ENCODE results near the gene HK1. TPM values are rescaled to one million over a fixed set of nuclear protein-coding genes. Genes with fewer than 3 reads are reported as not detected.

HK1 gene
- total and polyA plus RNA-seq, 12 donors: 18.4 to 79.3 (median 45.1) TPM

GRCh38 chr10:69265521-69265920, 12.8 kb upstream of the HK1 start:
- no peak for TF ChIP-seq CTCF (IDR thresholded peaks at IDR 0.05)
- TF ChIP-seq POLR2A (IDR thresholded peaks at IDR 0.05): no peak
- H3K4me1 ChIP-seq (replicated peaks in 1 of 2): no peaks in the 10 kb centered on the region
- H3K27ac ChIP-seq: no peak overlapping the region
- H3K9me3 ChIP-seq (replicated peaks in 1 of 3): no peaks in the 10 kb centered on the region
- no peaks in the 10 kb centered on the region for H3K27me3 ChIP-seq
- H3K4me3 ChIP-seq: no peak overlapping the region
- H3K36me3 ChIP-seq (replicated peaks in 1 of 2): no peaks in the 10 kb centered on the region
- no peak for DNase-seq
- intact Hi-C loops (cut with DNase I): no loop called here
- 78 to 96% (median 93%) methylated on average over 4 to 17 of the region's 17 CpGs for WGBS, 4 donors

- DNase-seq: no peak
- Histone ChIP-seq H3K27ac (no peak overlapping the region), H3K4me1 (replicated peaks in 1 of 2) (no peaks in the 10 kb centered on the region), H3K27me3 (no peaks in the 10 kb centered on the region), H3K4me3 (no peak overlapping the region), H3K36me3 (replicated peaks in 1 of 2) (no peaks in the 10 kb centered on the region), H3K9me3 (replicated peaks in 1 of 3) (no peaks in the 10 kb centered on the region)
- TF ChIP-seq CTCF (IDR thresholded peaks at IDR 0.05) (no peak), POLR2A (IDR thresholded peaks at IDR 0.05) (no peak)
- WGBS, 4 donors: 79 to 86% (median 80%) methylated on average over 14 of the region's 14 CpGs
- intact Hi-C loops (cut with DNase I): no loop called here
Measured at GRCh38 chr10:69268761-69269416, 9.4 kb upstream of the HK1 start.

- WGBS, 4 donors: 30 to 64% (median 48%) methylated on average over 2 of the region's 2 CpGs
- no peak for DNase-seq
Measured at GRCh38 chr10:69269761-69270160, 8.5 kb upstream of the HK1 start.

GRCh38 chr10:69270990-69271389, 7.3 kb upstream of the HK1 start:
- no peaks in the 10 kb centered on the region for H3K36me3 ChIP-seq (replicated peaks in 1 of 2)
- H3K4me1 ChIP-seq (replicated peaks in 1 of 2): no peaks in the 10 kb centered on the region
- no peak for DNase-seq
- no peak for TF ChIP-seq POLR2A (IDR thresholded peaks at IDR 0.05)
- no peak for TF ChIP-seq CTCF (IDR thresholded peaks at IDR 0.05)
- no peaks in the 10 kb centered on the region for H3K9me3 ChIP-seq (replicated peaks in 1 of 3)
- no peak overlapping the region for H3K27ac ChIP-seq
- no peaks in the 10 kb centered on the region for H3K27me3 ChIP-seq
- H3K4me3 ChIP-seq: no peak overlapping the region
- 65 to 68% (median 66%) methylated on average over 3 of the region's 3 CpGs for WGBS, 4 donors
- intact Hi-C loops (cut with DNase I): no loop called here

More at GRCh38 chr10:69269761-69270160, 8.5 kb upstream of the HK1 start:
- Histone ChIP-seq H3K9me3 (replicated peaks in 1 of 3) (no peaks in the 10 kb centered on the region), H3K4me1 (replicated peaks in 1 of 2) (no peaks in the 10 kb centered on the region), H3K36me3 (replicated peaks in 1 of 2) (no peaks in the 10 kb centered on the region), H3K4me3 (no peak overlapping the region), H3K27me3 (no peaks in the 10 kb centered on the region), H3K27ac (no peak overlapping the region)
- TF ChIP-seq CTCF (IDR thresholded peaks at IDR 0.05) (no peak), POLR2A (IDR thresholded peaks at IDR 0.05) (no peak)
- intact Hi-C loops (cut with DNase I): no loop called here

Measured in adrenal gland (tissue), 12 donors.